DND-41 (cell line): ENCODE measurements around the gene TMPRSS6.

Experiments
- EZH2 ChIP-seq: IDR thresholded peaks from 3 replicates; pipeline ENCODE4 v1.6.1; 2012; ENCODE audit warnings: borderline replicate concordance, low read depth, mild to moderate bottlenecking, moderate library complexity, low read length, inconsistent platforms; ENCODE audit not compliant: severe bottlenecking
- TF ChIP-seq, protein P1 (sequence below): IDR thresholded peaks from 2 replicates; pipeline ENCODE4 v1.5.1; 2012; ENCODE audit warnings: borderline replicate concordance, low read length, moderate library complexity, mild to moderate bottlenecking; ENCODE audit not compliant: poor library complexity, severe bottlenecking; ENCODE audit errors: extremely low read depth

- TF ChIP-seq, protein P1, sequence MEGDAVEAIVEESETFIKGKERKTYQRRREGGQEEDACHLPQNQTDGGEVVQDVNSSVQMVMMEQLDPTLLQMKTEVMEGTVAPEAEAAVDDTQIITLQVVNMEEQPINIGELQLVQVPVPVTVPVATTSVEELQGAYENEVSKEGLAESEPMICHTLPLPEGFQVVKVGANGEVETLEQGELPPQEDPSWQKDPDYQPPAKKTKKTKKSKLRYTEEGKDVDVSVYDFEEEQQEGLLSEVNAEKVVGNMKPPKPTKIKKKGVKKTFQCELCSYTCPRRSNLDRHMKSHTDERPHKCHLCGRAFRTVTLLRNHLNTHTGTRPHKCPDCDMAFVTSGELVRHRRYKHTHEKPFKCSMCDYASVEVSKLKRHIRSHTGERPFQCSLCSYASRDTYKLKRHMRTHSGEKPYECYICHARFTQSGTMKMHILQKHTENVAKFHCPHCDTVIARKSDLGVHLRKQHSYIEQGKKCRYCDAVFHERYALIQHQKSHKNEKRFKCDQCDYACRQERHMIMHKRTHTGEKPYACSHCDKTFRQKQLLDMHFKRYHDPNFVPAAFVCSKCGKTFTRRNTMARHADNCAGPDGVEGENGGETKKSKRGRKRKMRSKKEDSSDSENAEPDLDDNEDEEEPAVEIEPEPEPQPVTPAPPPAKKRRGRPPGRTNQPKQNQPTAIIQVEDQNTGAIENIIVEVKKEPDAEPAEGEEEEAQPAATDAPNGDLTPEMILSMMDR, result no peak
- TF ChIP-seq EZH2, result no peak
Observed at GRCh38 chr22:37148742-37149665, 39.5 kb upstream of the TMPRSS6 start.
